HK-2 (cell line): ENCODE results near the gene PLD1.
"Not testable (repeated sequence)": the region's sequence is repeated elsewhere in the genome, so short reads cannot be mapped to it uniquely, and the experiment has no call there.

ENCODE experiments used
- DNase-seq: peaks from one replicate; pipeline ENCODE4 v3.0.0-alpha.2; 2018; ENCODE audit not compliant: unreplicated experiment

PLD1 gene

DNA sequence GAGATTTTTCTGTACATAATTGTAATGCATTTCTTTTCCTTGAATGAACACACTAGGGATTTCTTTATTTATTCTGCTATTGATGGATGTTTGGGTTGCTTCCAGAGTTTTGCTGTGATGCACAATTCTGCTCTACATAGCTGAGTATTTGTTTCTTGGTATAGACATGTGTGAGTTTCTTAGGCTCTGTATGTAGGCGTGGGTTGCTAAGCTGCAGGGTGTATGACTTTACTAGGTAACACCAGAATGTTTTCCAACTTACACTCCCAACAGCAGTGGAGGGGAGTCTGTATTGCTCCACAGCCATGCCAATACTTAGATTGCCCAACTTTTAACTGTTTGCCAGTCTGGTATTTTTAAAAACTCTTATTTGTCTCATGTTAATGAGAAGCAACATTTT is 194.6 kb downstream of the PLD1 start:
- DNase-seq = no peak

DNA sequence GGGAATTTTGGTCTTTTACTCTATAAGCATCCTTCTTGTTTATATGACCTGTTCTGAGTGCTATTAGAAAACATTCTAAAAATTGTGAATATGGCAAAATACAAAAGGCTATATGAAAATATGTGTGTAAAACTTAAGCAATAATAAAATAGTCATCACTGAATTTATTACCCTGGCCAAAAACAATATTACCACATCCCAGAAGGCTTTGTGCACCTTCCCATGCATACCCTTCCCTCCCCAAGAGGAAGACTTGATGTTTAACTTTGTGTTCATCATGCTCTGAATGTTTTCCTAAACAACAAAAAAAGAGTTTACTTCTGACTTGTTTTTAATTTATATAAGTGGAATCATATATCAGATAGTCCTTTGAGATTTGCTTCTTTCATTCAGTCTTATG is 195.0 kb downstream of the PLD1 start:
- no peak for DNase-seq

DNA sequence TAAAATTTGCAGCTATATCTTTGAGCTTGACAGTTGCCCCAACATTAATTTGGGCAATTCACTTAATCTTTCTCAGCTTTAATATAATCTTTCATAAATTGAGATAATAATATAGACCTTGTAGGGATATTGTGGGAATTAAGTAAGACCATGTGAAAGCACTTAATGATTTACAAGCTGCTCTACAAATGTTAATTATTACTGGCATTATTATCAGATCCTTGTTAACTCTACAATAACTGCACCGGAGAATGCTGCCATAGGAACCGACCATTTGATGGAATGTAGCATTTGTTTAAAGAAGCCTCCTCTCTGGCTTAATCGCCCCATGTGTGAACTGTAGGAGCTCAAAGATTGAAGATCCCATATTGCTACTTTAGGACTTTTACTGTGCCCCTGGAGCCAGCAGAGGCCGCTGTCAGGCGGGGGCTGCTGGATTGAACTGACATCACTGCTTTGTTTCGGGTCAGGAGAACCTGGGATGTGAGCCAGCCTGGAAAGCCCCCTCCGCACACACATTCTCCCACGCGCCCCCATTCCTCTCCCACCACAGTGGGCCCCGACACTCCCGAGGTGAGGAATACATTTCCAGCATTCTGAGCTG is 195.9 kb downstream of the PLD1 start:
- peak; percentile 5 for DNase-seq

DNA sequence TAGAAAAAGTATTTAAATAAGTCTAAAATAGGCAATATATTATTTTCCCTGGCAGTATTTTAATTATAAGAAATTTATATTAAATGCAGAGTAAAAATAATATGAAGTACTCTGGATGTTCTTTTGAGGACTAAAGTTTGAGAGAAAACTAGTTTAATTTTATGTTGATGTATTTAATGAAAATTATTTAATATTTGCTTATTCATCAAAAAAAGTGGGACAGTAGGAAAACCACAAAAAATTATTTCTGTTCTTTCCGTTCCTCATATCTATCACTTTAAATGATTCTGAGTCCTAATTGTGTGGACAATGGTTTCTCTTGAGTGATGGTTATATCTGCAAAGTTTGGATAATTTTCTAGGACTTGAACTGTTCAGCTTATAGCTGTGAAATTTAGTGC is 202.8 kb downstream of the PLD1 start:
- no peak for DNase-seq

DNA sequence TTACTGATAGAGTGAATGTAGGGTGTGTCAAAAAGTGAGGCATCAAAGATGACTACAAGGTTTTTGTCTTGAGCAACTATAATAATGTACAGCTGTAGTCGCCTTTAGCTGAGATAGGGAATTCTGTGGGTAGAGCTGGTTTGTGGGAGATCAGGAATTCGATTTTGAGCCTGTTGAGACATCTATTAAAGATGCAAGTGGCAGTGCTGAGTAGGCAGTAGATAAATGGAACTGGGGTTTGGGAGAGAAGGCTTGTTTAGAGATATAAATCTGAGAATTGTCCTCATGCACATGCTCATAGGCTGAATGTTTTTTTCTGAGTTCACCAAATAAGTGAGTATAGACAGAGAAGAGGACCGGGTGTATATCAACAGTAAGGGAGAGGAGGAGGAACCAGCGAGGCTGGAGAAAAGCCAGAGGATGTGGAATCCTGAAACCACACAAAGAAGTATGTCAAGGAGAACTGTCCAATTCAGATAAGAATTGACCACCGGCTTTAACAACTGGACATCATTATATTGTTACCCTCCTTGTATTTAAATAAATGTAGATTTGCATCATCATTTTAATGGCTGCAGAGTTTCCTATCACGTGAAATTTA is 204.0 kb downstream of the PLD1 start:
- no peak for DNase-seq

DNA sequence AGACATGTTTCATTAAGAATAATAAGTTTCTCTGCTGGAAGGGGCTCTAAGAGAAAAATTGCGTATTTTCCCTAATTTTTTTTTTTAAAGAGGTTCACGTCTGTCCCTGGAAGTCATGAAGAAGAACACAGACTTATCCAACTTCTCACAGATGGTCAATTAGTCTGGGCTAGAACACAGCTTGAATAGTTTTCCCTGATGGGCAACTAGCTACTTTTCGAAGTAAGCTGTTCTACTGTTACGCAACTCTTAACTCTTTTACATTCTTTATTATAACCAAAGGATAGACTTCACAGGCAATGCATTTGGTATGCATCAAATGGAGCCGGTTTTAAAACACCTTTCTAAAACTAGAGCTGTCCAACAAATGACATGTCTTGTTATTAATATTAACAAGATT is 205.9 kb downstream of the PLD1 start:
- no peak for DNase-seq

DNA sequence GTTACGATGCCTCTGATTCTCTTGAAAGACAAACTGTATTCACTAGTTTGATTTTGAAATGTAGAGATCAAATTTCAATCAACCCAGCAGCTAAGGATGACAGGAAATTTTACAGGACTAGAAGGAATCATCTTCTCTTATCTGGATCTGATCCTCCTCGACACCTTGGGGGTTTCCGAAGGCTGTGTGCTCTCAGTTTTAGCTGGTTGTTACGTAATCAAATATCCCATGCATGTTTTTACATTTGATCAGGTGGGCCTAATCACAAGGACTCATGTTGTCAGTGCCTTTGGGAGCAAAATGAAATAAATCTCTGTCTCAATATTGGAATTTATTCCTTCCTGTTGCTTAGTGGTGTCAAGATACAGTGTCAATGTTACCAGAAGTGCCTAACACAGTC is 208.2 kb downstream of the PLD1 start:
- no peak for DNase-seq

DNA sequence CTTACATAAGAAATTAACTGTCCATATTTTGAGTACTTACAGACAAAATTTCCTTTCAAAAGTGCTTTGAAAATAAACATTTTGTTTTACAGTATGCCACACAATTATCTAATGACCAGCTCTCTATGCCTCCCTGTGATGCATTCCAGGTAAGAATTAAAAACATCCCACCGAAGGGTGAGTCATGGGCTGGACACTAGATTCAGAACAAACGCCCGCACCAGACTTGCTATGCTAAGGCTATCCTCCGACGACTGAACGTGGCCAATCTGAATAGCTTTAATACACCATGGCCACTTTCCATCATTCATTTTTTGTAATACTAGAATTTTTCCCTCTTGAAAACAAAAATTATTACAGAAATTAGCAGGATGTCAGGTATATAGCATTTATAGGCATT is 210.3 kb downstream of the PLD1 start:
- no peak for DNase-seq

DNA sequence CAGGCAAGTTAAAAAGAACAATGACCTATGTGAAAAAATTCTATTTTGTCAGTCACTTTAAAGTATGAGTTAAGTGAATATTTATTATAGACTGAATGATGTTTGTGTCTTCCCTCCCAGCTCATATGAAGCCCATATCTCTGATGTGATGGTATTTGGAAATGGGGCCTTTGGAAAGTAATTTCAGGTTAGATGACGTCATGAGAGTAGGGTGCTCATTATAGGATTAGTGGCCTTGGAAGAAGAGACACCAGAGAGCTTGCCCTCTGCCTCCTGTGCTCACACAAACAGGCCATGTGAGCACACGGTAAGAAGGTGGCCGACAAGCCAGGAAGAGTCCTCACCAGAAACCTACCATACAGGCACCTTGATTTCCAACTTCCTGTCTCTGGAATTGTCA is 211.3 kb downstream of the PLD1 start:
- no peak for DNase-seq

DNA sequence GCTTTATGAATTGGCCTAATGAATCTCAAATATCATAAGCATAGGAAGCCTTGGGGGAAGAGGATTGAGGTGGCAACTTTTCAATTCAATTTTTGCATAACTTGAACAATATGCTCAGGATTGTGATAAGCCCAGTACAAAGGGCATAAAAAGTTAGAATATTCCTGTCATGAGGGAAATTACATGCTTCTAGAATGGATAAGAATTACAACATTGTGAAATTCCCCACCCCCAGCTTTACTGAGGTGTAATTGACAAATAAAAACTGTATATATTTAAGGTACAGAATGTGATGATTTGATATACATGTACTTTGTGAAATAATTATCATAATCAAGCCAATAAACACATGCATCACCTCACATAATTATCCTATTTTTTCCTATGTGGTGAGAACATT is 217.5 kb downstream of the PLD1 start:
- no peak for DNase-seq

DNA sequence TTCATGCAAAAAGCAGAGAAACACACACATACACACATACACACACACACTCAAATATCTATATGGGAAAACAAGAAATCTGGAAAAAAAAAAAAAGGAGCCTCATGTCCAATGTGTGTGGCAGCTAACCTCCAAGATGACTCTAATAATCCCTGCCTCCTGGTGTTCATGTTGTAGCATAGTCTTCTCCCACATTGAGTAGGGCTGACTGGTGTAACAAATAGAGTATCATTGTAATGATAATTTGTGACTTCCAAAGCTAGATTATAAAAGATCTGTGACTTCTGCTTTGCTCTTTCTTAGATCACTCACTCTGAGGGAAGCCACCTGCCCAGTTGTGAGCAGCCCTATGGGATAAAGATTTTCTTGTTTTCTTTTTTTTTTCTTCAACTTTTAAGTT is 219.2 kb downstream of the PLD1 start:
- no peak for DNase-seq

DNA sequence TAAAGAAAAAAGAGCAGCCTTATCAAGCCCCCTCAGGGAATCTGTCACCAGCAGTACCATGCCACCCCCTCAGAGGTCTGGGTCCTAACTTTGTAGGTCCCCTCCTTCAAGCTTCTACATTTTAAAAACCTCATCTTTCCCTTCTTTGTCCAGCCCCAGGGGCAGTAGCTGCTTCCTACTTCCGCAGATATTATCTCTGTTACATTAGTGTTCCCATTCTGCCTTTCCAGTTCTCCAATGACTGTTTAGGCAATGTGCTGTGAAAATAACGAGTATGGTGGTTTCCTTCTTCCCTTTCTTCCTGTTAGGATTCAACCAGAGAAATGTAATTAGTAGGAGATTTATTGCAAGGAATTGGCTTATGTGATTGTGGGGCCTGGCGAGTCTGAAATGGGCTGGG is 224.0 kb downstream of the PLD1 start:
- no peak for DNase-seq

DNA sequence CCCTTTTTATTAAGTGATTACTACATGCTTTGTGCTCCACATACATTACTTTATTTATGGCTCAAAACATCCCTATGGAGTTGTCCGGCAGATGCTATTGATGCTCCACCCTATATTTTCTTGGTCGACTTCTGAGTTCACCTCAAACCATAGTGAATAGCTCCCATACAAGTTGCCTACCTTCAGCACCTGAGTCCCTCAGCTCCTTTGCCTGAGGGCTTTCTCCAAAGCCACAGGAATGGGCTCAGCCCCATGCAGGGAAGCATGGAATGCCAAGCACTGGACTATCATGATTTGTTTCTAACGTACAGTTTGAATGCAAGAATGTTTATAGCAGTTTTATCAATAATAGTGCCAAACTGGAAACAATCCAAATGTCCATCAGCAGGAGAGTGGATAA is 225.2 kb downstream of the PLD1 start:
- no peak for DNase-seq

DNA sequence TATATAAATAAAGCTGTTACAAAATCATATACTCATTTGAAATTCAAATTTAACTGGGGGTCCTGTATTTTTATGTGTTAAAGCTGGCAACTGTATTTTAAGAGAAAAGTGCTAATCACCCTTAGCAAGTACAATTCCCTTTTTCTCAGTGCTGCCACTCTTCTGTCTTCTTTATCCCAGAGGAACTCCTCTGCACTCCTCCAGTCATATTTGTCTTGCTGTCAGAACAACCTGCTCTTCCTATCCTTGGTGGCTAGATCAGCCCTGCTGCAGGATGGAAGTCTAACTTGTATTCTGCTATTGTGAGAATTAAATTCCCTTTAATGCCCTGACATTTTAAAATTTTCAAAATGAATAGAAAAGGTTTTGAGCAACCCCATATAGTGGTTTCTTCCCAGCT is 226.2 kb downstream of the PLD1 start:
- no peak for DNase-seq

DNA sequence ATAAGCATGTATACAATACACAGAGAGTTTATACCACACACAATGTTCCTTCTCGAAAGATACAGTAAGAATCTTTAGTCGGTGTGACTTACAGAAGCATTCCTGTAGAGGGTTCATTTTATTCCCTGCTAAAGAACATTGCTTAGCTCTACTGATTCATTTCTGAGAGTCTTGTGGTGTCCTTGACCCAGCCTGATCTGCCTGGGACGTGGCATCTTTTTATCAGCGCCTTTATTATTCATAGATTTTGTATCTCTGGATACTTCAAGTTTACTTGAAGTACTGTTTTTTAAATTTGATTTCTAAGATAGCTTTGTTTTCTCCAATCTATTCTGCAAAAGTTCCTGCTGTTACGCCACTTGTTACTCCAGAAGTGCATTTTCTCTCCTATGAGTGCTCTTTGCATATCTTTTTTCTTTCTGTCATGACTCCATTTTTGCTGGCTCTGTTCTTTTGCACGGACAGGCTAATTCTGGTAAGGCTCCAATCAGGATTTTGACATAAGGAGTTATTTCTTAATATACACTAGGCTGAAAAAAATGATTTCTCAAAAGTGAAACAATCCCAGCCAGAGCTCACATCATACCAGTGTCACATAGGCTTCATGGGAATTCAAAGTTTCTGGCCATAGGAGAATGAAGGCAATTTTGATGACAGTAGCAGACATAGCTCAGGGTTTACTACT is 235.6 kb downstream of the PLD1 start:
- no peak for DNase-seq

DNA sequence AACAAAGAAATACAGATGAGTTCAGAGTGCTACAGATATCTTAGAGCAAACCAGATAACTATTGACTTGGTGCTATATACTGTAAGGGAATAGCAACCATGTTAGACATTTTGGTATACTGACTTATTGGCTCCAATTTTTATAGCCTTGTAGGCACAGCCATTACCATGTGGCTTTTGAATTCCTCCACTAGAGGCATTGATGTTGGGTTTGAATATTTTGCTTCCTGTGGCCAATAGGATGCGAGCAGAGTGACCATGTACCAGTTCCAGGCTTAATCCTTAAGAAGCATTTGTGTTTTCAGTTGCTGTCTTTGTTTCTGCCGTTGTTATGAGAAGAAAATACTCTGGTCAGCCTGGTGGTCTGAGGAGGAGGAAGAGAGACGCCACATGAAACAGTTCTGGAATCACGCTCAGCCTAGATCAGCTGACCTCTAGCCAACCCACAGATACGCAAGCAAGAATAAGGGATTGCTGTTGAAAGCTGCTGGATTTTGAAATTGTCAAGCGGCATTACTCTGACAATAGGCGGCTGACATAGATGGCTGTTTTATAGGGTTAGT is 240.6 kb downstream of the PLD1 start:
- no peak for DNase-seq

DNA sequence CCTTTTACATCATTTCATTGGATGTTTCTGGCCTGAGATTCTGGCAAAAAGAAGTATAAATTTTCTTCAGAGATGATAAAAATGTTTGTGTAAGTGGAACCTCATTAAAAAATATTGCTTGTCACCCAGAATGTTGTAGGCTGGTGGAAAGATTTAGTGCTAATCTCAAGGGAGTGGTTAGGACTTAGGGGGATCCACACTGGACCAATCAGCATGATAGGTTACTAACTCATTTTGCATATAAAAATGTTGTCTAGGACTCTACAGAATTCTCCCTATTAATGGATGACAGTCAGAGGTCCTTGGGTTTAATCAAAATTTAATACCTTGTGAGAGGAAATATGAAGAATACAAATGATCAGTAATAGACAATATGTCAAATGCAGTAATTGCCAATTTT is 241.5 kb downstream of the PLD1 start:
- no peak for DNase-seq

DNA sequence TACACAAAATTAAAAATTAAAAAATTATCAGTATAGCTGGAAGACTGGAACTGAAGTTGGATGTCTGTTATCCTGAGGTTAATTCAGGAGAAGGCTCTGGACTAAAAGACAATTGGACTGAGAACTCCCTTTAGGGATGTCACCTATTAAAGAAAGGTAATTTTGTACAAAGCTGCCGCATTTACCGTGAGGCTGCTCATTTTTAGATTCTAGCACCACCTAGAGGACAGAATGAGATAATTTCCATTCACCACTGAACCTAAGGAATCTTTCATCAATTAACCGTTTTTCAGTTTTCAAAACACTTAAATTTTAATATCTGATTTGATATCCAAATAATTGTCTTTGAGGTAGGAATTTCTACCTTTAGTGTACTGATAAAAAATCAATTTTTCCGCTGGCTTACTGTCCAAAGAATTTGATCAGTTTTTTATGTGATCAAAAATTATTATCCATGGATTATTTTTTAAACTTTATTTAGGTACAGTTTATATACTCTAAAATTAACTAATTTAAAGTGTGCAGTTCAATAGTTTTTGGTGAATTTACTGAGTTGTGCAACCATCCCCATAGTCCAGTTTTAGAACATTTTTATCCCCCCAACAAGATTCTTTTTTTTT is 243.4 kb downstream of the PLD1 start:
- no peak for DNase-seq

DNA sequence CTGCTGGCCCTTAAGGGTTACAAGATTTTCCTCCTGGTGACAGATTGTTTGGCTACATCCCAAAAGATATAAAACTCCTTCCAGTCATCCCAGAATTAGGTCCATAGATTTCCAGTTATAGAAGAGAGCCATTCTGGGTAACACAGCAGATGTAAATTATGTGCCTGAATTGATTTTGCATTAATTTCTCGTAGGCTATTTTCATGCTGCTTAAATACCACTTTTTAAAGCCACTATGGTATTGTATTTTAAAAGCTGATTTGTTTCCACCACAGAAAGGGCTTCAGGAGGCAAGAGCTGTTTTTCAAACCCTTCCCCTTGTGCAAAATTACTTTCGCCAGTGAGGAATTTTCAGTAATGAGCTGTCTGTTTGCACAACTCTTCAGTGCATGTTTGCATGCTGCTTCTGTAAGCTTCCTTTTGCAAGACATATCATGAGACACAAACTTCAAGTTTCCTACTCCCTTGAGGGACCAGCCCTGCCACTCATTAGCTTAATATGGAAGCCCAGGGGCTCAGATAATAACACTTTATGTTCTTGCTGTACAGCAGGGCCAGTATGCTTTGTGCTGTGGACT is 244.7 kb downstream of the PLD1 start:
- no peak for DNase-seq

DNA sequence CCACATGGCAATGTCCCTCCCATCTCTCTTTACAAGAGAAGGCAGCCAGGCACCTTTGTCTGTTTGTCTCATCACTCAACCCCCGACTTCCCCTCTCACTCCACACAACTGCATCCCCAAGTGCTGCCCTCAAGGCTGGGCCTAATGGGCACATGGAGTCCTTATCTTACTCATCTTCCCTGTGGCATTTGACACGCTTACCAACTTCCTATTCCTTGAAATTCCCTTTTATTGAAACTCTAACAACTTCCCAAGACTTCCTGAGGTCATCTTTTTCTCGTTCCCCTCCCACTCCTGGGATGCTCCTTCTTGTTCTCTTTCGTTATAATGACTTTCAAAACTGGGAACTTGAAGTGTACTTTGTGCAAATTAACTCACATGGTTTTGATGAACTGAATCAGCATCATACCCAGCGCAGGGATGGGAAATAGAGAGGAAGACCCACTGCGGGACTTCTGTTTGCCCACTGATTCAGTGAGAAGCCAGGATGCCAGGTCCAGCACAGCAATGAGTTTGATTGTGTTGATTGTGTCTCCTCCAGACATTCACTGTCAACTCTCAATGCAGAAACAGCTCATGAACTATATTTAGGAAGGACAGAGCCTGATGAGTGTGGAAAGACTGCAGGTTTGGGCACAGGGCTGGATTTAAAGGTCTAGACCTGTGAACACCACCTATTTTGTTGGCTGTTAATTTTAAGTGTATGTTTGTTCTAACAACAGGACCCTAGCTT is 245.4 kb downstream of the PLD1 start:
- no peak for DNase-seq

DNA sequence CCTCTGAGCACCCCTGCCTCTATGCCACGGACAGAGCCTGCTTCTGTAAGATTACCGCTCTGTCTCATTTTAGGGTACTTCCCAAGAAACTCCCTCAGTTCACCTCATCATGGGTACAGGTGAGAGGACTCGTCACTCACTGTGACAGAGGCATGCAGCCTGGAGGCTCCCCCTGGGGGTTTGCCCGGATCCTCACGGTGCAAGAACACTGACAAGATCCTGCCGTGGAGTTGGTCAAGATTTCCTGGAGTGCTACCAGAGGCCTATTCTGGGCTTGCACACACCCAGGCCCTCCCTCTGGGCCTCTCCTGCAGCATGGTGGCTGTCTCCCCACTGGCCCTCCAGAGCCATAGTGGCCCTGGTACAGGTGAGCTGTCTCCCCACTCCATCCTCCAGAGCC is 247.0 kb downstream of the PLD1 start:
- no peak for DNase-seq

DNA sequence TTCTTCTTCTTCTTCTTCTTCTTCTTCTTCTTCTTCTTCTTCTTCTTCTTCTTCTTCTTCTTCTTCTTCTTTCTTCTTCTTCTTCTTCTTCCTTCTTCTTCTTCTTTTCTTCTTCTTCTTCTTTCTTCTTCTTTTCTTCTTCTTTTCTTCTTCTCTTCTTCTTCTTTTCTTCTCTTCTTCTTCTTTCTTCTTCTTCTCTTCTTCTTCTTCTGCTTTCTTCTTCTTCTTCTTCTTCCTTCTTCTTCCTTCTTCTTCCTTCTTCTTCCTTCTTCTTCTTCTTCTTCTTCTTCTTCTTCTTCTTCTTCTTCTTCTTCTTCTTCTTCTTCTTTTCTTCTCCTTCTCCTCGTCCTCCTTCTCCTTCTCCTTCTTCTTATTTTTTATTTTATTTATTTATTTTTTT is 247.8 kb downstream of the PLD1 start:
- DNase-seq = not testable (repeated sequence)
